GM21786 (cell line): ENCODE measurements around the gene SF1.
"Not testable (repeated sequence)": the region's sequence is repeated elsewhere in the genome, so short reads cannot be mapped to it uniquely, and the experiment has no call there.

Experiments
- ATAC-seq: cut with Tn5 transposase; IDR thresholded peaks from one replicate; pipeline ENCODE4 v1.9.1; 2021; ENCODE audit not compliant: unreplicated experiment

The SF1 gene, protein sequence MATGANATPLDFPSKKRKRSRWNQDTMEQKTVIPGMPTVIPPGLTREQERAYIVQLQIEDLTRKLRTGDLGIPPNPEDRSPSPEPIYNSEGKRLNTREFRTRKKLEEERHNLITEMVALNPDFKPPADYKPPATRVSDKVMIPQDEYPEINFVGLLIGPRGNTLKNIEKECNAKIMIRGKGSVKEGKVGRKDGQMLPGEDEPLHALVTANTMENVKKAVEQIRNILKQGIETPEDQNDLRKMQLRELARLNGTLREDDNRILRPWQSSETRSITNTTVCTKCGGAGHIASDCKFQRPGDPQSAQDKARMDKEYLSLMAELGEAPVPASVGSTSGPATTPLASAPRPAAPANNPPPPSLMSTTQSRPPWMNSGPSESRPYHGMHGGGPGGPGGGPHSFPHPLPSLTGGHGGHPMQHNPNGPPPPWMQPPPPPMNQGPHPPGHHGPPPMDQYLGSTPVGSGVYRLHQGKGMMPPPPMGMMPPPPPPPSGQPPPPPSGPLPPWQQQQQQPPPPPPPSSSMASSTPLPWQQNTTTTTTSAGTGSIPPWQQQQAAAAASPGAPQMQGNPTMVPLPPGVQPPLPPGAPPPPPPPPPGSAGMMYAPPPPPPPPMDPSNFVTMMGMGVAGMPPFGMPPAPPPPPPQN

DNA sequence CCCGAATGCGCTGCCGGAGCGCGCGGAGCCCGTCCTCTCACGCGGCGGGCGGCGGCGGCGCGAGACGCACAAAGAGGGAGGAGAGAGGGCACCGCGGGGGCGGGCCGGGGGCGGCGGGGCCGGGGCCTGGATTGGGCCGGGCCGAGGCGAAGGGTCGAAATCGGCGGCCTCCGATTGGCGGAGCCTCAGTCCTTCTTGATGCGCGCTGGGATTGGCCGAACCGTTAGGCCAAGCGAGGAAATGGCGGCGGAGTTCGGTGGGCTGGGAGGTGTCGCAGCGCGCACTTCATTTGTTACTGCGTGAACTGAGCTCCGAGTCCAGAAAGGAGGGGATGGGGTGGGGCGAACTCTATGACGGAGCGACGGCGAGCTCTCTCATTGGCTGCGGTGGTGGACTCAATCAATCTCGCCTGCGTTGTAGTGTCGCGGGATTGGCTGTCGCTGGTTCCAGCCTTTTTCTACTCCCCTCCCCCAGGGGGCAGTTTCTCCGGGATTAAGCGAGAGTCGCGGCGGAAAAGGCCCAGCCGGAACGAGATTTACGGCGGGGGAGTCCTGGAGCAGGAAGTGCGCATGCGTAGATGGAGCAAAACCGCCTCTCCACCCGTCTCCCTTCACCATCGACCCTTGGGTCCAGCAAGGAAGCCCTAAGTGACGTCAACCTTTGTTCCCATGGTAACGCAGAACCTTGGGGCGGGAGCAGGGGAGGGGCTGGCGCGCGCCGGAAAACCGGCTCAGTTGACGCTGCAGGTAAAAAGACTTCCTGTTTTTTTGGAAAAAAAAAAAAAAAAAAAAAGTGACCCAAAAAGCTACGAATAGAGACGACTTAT lies at the start of gene SF1:
Gene SF1 (minus strand): TSS at position 70 of the 826 bp plus-strand sequence. CDS start 150 bp downstream, outside the sequence.
- peak; percentile 85 for ATAC-seq

DNA sequence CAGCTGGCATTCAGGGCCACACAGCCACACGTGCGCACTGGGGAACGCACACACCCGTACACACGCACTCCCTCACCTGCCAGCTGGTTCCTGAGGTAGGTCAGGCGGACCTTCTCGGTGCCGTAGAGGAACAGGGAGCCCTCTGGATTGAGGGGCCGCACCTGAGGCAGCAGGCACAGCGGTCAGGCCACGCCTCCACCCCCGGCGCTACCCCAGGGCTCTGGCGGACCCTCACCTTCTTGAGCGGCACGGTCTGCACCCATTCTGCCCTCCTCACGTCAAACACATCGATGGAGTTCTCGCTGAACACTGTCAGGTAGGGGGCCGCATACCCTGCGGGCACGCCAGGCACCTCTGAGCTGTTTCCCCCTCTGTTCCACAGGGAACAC lies 49.1 kb upstream of the SF1 start:
- ATAC-seq: no peak

DNA sequence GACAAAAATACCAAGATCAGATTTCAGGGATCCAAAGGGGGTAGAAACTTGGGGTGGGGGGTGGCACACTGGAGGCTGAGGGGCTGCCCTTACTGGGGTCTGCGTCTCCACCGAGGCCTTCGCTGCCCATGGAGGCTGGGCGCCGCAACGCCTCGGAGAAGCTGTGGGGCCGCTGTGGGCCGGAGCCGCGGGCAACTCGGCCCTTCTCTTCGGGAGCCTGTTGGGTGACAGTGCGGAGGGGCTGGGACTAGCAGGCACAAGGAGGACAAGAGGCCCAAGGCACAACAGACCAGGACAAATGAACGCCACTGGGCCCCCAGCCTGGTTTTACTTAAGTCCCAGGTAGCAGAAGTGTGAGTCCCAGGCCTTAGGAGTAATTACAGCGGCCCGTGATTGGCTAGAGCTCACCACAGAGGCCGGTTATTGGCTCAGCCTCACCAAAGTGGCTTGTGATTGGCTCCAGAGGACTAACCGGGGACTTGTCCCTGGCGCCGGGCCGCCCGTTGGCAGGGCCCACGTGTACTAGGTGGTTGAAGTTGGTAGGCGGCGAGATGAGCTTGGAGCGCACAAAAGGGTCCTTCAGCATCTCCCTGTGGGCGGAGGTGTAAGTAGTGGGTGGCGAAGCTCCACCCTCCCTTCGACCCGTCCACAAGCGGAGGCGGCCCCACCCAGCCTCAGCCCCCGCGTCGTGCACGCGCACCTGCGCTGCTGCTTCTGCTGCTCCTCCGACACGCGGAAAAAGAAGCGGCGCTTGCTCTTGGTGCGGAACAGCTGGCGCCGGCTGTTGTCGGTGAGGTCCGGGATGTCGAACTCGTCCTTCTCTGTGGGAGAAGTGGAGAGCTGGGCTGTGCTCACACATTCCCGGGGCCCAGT lies 48.5 kb upstream of the SF1 start:
- no peak for ATAC-seq

DNA sequence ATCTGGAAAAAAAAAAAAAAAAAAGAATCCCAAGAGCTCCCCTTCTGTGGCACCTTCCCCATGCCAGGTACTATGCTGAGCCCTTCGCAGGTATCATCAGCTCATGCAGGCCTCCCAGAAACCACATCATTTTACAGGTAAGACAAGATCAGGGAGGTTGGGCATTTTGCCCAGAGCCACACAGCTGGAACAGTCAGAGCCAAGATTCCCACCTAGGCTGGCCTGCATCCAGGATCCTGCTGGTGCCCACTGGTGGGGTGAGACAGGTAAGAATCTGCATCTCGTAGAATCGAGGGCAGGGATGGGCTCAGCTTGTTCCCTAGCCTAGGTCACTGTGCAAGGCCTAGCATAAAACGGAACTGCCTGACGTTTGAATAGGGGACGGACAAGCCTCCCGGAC lies 47.7 kb upstream of the SF1 start:
- no peak for ATAC-seq

DNA sequence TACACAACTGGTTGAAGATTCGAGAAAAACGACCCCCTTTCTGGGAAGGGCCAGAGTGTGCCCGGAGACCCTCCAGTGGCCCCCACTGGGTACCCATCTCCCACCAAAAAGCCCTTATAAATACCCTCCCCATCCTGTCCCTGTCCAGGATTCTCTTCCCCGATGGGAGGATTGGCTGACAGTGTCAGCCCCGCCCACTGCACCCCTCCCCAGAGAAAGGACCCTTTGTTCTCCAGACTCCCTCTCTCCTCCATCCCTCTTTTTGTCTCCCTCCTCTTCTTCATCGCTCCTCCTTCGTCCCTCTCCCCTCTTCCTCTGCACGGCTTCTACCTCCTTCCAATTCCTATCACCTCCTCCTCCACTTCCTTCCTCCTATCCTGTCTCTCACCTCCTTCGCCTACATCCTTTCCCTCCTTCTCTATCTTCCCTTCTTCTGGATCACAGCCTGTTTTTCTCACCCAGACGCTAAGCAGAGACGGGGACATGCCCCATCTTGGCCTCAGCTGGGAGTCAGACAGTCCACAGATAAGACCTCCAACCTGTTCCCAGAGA lies 45.3 kb upstream of the SF1 start:
- ATAC-seq: no peak

DNA sequence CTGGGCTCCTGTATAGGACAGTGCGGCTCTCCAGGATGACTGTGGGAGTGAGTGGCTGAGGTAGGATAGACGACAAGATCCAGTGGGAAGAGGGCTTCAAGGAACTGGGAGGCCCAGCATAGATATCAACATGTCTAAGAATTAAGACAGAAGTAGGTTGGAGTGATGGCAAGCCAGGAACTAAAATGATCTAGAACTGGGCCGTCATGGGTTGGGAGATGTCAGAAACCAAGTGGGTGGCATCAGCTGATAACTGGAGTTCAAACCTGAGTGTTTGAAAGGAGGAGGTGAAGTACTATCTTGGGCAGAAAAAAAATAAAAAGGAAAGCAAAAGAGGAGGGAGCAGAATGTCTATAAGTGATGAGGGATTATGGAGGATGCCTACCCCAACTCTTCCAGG lies 39.1 kb upstream of the SF1 start:
- no peak for ATAC-seq

DNA sequence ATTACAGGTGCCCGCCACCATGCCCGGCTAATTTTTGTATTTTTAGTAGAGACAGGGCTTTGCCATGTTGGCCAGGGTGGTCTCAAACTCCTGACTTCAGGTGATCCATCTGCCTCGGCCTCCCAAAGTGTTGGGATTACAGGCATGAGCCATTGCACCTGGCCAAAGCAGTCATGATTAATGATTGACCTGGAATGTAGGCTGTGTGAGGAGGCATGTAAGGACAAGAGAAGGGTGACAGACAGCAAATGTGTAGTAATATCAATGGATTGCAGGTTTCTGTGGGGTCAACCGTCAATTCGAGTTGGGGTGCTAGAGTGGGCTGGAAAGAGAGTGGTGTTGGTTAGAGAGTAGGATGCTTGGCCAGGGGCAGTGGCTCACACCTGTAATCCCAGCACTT lies 37.1 kb upstream of the SF1 start:
- not testable (repeated sequence) for ATAC-seq

DNA sequence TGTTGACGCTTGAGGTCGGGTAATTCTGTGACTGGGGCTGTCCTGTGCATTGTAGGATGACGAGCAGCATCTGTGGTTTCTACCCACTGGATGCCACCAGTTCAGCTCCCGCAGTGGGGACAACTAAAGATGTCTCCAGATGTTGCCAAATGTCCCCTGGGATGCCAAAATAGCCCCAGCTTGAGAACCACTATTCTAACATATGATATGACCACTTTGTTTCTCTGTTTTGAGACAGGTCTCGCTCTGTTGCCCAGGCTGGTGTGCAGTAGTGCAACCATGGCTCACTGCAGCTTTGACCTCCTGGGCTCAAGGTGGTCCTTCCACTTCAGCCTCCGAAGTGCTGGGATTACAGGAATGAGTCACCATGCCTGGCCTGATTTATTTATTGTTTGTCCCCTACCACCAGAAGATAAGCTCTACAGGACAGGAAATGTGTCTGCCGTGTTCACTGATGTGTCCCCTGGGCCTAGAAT lies 36.4 kb upstream of the SF1 start:
- ATAC-seq: peak; percentile 67

DNA sequence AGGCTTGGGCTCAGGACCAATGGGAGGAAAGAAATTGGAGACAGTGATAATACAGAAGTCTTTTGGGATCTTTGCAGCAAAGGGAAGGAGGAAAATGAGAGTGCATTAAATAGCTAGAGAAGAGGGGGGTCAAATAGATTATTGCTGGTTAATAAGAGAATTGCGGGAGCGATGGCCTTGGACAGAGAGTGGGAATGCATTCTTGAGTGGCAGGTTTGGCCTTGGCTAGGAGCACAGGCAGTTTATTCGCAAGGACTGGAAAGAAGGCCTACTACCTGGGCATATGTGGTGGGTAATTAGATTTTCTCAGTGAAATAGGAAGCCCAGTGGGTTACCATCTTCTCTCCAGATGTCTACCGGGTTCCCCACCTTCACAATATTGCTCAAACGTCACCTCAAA lies 35.5 kb upstream of the SF1 start:
- no peak for ATAC-seq

DNA sequence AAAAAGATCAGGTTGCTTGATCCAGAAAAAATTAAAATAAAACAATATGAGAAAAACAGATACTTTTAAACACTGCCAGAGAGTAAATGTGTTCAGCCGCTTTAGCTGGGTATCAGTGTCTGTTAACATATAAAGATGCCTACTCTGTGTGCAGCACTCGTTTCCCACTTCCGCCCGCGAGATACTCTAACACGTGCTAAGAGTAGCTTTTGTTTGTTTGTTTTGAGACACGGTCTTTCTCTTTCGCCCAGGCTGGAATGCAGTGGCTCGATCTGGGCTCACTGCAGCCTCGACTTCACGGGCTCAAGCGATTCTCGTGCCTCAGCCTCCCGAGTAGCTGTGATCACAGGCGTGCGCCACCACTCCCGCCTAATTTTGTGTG lies 32.5 kb upstream of the SF1 start:
- no peak for ATAC-seq

DNA sequence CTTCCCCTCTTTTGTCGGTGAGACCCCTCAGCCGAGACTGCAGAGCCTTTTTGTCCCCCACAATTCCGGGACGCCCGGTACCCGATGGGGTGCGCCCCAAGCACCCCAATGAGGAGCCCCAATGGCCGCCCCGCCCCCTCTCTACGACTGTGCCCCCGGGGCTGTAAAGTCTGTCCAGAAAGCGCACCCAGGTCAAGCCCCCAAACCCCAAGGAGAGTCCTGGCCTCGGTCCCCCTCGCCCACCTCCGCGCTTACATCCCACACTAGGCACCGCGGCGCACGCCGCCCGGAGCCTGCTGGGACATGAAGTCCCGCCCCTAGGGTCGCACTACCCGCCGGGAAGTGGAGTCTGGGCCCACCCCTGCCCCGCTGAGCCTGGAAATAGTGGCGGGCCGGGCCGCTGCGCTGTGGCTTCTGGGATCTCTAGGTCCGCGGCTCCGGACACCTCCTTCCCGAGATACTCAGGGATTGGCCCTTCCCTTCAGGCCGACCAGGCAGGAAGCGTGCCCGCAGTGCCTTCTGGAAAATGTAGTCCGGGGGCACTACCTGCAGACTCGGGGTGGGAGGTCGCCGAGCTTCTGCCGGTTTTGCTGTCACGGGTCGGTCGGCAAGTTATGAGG lies 32.0 kb upstream of the SF1 start, which contains the start of gene MEN1:
Gene MEN1 (minus strand): TSS at position 281 of the 620 bp plus-strand sequence. CDS start 442 bp downstream, outside the sequence.
- ATAC-seq: peak; percentile 50

DNA sequence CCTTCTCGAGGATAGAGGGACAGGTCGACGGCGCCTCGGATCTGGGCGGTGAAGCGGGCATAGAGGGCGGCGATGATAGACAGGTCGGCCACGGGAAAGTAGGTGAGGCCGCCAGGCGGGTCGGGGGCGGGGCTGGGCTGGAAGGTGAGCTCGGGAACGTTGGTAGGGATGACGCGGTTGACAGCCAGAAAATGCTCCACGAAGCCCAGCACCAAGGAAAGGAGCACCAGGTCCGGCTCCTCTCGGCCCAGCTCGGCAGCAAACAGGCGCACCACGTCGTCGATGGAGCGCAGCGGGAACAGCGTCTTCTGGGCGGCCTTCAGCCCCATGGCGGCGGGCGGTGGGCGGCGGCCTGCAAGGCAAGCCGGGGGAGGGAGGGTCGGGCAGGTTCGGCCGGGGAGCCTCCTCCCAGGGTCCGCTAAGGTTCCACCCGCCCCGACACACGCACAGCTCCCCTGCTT lies 31.5 kb upstream of the SF1 start:
- no peak for ATAC-seq

DNA sequence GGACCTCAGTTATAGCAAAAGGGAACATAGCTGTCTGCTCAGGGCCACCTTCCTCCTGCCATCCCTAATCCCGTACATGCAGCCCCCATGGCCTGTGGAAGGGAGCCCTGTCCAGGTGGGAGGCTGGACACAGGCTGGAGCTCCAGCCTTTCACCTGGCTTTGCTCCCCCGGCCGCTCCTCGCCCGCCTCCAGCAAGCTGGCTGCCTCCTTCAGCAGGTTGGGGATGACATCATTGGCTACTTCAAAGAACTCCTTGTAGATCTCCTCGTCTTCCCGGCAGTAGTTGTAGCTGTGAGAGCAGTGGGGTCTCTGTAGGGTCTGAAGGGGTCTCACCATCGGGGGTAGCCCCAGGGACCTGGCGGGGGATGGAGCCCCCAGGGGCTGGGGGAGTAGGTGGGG lies 27.1 kb upstream of the SF1 start:
- ATAC-seq: no peak

DNA sequence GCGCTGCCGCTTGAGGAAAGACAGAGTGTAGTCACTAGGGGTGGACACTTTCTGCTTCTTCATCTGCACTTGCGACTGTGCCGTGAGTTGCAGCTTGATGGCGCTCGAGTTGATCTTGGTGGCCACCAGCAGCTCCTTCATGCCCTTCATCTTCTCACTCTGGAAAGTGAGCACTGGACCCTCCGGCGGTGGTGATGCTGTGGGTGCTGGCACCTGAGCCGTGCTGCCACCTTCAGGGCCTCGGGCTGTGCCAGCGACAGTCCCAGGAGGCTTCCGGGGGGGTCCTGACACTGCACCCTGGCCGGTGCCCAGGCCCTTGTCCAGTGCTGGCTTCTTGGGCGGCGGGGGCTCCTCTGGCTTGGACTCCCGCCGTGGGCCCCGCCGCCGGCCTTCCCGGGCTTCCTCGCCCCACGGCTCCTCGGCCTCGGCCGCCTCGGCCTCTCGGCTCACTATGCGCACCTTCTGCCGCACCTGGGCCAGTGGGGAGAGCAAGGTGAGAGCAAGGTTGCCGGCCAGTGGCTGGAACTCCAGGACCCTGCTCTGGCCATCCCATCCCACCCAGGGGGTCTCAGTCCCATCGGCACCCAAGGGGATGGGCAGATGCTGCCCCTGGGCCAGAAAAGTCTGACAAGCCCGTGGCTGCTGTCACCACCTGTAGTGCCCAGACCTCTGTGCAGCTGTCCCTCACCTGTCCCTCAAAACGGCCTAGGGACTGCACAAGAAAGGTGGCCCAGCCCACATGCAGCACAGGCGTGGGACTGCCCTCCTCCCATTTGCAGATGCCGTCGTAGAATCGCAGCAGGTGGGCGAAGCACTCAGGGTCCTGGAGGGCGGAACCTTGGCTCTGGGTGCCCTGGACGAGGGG lies 26.2 kb upstream of the SF1 start:
- ATAC-seq: no peak

DNA sequence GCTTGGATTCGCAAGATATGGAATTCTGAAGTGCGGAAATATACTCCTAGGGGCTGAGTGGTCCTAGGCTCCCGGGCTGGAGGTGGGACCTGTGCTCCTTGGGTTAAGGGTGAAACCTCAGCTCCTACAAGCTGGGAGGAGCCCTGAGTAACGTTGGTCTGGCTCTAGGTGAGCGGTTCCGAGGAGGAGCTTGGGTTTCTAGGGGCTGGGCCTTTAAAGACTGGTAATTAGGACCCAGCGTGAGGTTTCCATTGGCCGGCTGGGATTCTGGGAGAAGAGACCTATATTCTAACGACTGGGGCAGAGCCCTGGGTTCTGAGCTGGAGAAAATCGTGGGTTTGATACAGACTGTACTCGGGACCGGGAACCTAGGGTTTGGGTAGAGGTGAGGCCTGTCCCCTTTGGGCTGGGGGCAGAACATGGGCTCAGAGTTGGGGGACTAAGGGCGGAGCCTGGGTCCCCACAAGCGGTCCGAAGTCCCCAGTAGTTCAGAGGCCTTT lies 25.6 kb upstream of the SF1 start:
- ATAC-seq: no peak

DNA sequence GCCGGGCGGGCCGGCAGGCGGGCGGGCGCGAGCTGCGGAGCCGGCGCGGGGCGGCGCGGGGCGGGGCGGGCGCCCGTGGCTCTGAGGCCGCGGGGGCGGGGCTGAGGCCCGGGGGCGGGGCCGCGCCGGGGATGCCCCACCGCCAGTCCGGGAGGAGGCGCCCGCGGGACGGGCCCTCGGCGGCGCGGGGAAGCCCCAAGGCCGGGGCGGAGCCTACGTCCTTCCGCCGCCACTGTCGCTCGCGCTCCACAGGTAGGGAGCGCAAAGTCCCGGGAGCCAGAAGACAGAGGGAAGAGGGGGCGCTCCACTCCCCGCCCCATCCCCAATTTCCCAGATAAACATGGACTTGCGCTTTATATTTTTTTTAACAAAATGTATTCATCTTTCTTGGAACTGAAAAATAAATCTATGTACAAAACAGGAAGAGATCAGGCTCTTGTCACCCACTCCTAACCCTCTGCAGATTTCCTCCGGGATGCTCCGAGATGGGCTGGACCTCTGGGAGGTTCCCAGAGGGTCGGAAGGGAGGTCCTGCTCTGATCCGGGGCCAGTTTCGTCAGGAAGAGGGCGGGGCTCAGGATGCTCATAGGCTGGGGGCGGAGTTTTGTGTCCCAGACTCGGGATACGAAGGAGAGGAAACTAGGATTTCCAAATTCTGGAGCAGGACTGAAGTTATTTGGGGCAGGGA lies 25.0 kb upstream of the SF1 start, which contains the start of gene MAP4K2:
Gene MAP4K2 (minus strand): TSS at position 57 of the 688 bp plus-strand sequence. CDS start 65 bp downstream, outside the sequence.
- ATAC-seq: no peak

DNA sequence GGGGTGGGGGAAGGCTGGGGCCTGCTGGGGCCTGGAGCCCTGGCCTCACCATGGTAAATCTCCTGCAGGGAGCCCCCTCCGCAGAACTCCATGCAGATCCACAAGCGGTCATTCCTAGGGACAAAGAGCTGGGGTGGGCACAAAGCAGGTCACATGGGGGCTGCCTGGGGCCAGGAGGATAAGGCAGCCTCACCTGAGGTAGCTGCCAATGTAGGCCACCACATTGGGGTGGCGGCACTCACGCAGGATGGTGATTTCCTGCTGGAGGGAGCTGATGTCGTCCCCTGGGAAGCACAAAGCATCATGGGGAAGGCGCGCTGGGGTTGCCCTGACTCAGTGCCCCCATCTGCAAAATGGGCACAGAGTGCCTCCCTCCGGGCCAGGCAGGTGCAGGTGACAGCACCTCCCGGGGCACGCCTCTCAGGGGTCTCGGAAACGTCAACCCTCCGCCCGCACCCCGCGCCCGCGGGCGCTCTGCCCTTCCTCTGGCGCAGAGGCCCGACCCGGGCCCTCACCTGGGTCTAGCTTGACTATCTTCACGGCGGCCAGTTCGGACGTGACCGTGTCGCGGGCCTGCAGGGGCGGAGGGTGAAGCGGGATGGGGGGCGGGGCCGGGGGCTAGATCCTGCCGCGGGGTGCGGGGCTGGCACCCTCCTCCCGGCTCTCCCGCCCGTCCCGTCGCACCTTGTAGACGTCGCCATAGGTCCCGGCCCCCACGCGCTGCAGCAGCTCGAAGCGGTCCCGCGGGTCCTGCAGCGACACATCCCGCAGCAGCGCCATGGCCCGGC lies 24.2 kb upstream of the SF1 start:
- no peak for ATAC-seq
